Measurements from ENCODE around the gene KMT2E. TPM values are rescaled to one million over a fixed set of nuclear protein-coding genes. Genes with fewer than 3 reads are reported as not detected.
"Not testable (repeated sequence)": the region's sequence is repeated elsewhere in the genome, so short reads cannot be mapped to it uniquely, and the experiment has no call there.

Gene KMT2E
- total RNA-seq, 1 experiment from 2014 or later, result 49.7 TPM

GRCh38 chr7:104971290-104972071 is 42.5 kb upstream of the KMT2E start:
- Mint-ChIP-seq H3K4me3 (ENCODE audit: unreplicated experiment) (no peak overlapping the region), H3K27ac (ENCODE audit: low read depth, unreplicated experiment) (peak overlapping the region; percentile 42), H3K36me3 (ENCODE audit: insufficient read depth, unreplicated experiment) (peaks cover 6% of the 10 kb centered on the region), H3K27me3 (ENCODE audit: insufficient read depth, unreplicated experiment) (no peaks in the 10 kb centered on the region), H3K9me3 (ENCODE audit: unreplicated experiment) (no peaks in the 10 kb centered on the region), H3K4me1 (ENCODE audit: insufficient read depth, unreplicated experiment) (peaks cover 21% of the 10 kb centered on the region)
- POLR2A ChIA-PET, result interaction anchor here (0.6 to 2.9 kb wide), 5 partner anchors 8 to 494 kb away, joined by 3 to 9 read pairs (median 3); no protein-coding TSS in a partner anchor
- no peak for TF ChIP-seq CTCF (IDR thresholded peaks at IDR 0.05; ENCODE audit: unreplicated experiment)
- CTCF ChIA-PET, result interaction anchor here (0.6 to 4.1 kb wide), 5 partner anchors 11 to 366 kb away, joined by 3 to 26 read pairs (median 3); no protein-coding TSS in a partner anchor
- intact Hi-C loops (cut with micrococcal nuclease), result no loop called here
- BruUV-seq (replicated peaks), result no TSS peak
- no peak for DNase-seq (ENCODE audit: unreplicated experiment)

- no TSS peak for BruUV-seq (replicated peaks)
- no peak for DNase-seq (ENCODE audit: unreplicated experiment)
- H3K27ac Mint-ChIP-seq (ENCODE audit: low read depth, unreplicated experiment), result peak overlapping the region; percentile 42
- no peaks in the 10 kb centered on the region for H3K9me3 Mint-ChIP-seq (ENCODE audit: unreplicated experiment)
- ChIA-PET CTCF (interaction anchor here (0.7 to 4.1 kb wide), 7 partner anchors 10 to 742 kb away, joined by 3 to 26 read pairs (median 4); no protein-coding TSS in a partner anchor), POLR2A (interaction anchor here (0.6 to 2.9 kb wide), 7 partner anchors 9 to 1799 kb away, joined by 3 to 9 read pairs (median 3); no protein-coding TSS in a partner anchor)
- no peaks in the 10 kb centered on the region for H3K27me3 Mint-ChIP-seq (ENCODE audit: insufficient read depth, unreplicated experiment)
- H3K36me3 Mint-ChIP-seq (ENCODE audit: insufficient read depth, unreplicated experiment), result peaks cover 4% of the 10 kb centered on the region
- intact Hi-C loops (cut with micrococcal nuclease), result no loop called here
- peaks cover 21% of the 10 kb centered on the region for H3K4me1 Mint-ChIP-seq (ENCODE audit: insufficient read depth, unreplicated experiment)
- H3K4me3 Mint-ChIP-seq (ENCODE audit: unreplicated experiment), result no peak overlapping the region
- no peak for TF ChIP-seq CTCF (IDR thresholded peaks at IDR 0.05; ENCODE audit: unreplicated experiment)
These were observed 41.5 kb upstream of the KMT2E start for GRCh38 chr7:104972500-104972899.

- DNase-seq (ENCODE audit: unreplicated experiment), result no peak
- TF ChIP-seq CTCF (IDR thresholded peaks at IDR 0.05; ENCODE audit: unreplicated experiment), result no peak
- Mint-ChIP-seq H3K27ac (ENCODE audit: low read depth, unreplicated experiment) (no peak overlapping the region), H3K27me3 (ENCODE audit: insufficient read depth, unreplicated experiment) (no peaks in the 10 kb centered on the region), H3K4me1 (ENCODE audit: insufficient read depth, unreplicated experiment) (peaks cover 21% of the 10 kb centered on the region), H3K9me3 (ENCODE audit: unreplicated experiment) (no peaks in the 10 kb centered on the region), H3K36me3 (ENCODE audit: insufficient read depth, unreplicated experiment) (peaks cover 4% of the 10 kb centered on the region), H3K4me3 (ENCODE audit: unreplicated experiment) (no peak overlapping the region)
- no TSS peak for BruUV-seq (replicated peaks)
- POLR2A ChIA-PET, result interaction anchor here (1.1 to 2.9 kb wide), 2 partner anchors 11 to 30 kb away, joined by 4 to 9 read pairs; no protein-coding TSS in a partner anchor
- intact Hi-C loops (cut with micrococcal nuclease), result no loop called here
- CTCF ChIA-PET, result interaction anchor here (0.8 to 4.1 kb wide), 5 partner anchors 9 to 64 kb away, joined by 4 to 26 read pairs (median 5); no protein-coding TSS in a partner anchor
These were observed 40.8 kb upstream of the KMT2E start for GRCh38 chr7:104973227-104973626.

- DNase-seq (ENCODE audit: unreplicated experiment), result peak; percentile 58
- no peak for TF ChIP-seq CTCF (IDR thresholded peaks at IDR 0.05; ENCODE audit: unreplicated experiment)
- H3K36me3 Mint-ChIP-seq (ENCODE audit: insufficient read depth, unreplicated experiment), result peaks cover 4% of the 10 kb centered on the region
- H3K4me3 Mint-ChIP-seq (ENCODE audit: unreplicated experiment), result no peak overlapping the region
- H3K9me3 Mint-ChIP-seq (ENCODE audit: unreplicated experiment), result no peaks in the 10 kb centered on the region
- H3K27ac Mint-ChIP-seq (ENCODE audit: low read depth, unreplicated experiment), result peak overlapping the region; percentile 16
- no TSS peak for BruUV-seq (replicated peaks)
- ChIA-PET CTCF (interaction anchor here (0.8 to 4.1 kb wide), 3 partner anchors 8 to 64 kb away, joined by 4 to 26 read pairs (median 7); no protein-coding TSS in a partner anchor), POLR2A (interaction anchor here (0.7 to 2.9 kb wide), 3 partner anchors 9 to 1106 kb away, joined by 3 to 9 read pairs (median 3); no protein-coding TSS in a partner anchor)
- H3K4me1 Mint-ChIP-seq (ENCODE audit: insufficient read depth, unreplicated experiment), result peaks cover 21% of the 10 kb centered on the region
- intact Hi-C loops (cut with micrococcal nuclease), result no loop called here
- no peaks in the 10 kb centered on the region for H3K27me3 Mint-ChIP-seq (ENCODE audit: insufficient read depth, unreplicated experiment)
These were observed 40.0 kb upstream of the KMT2E start for GRCh38 chr7:104973909-104974415.

GRCh38 chr7:104975553-104975952 is 38.5 kb upstream of the KMT2E start:
- CTCF ChIA-PET; H3K27me3 Mint-ChIP-seq (ENCODE audit: insufficient read depth, unreplicated experiment); H3K9me3 Mint-ChIP-seq (ENCODE audit: unreplicated experiment); intact Hi-C loops (cut with micrococcal nuclease); H3K36me3 Mint-ChIP-seq (ENCODE audit: insufficient read depth, unreplicated experiment); H3K27ac Mint-ChIP-seq (ENCODE audit: low read depth, unreplicated experiment); BruUV-seq (replicated peaks); DNase-seq (ENCODE audit: unreplicated experiment); H3K4me3 Mint-ChIP-seq (ENCODE audit: unreplicated experiment): not testable (repeated sequence)
- POLR2A ChIA-PET, result interaction anchor here (18.4 kb wide), 1 partner anchor 36 kb away, joined by 620 read pairs; the partner anchor contains the start of gene KMT2E
- H3K4me1 Mint-ChIP-seq (ENCODE audit: insufficient read depth, unreplicated experiment), result peaks cover 29% of the 10 kb centered on the region

All from MCF 10A (cell line).